Adrenal gland (tissue), 12 donors: ENCODE results near the gene MACROH2A1. TPM values are rescaled to one million over a fixed set of nuclear protein-coding genes. Genes with fewer than 3 reads are reported as not detected.

ENCODE experiments used
- DNase-seq, 7 donors: peaks; one replicate each; pipeline ENCODE4 v3.0.0-alpha.2; 2019 to 2020
- H3K27ac ChIP-seq, 5 donors: fragments of 200-600 bp; sonication (generic) in 4 of 5; 1 replicate in 3 of 5; 2 replicates in 2 of 5; pipeline versions ENCODE4 v1.5.1 to v1.8.0; 2016 to 2020; ENCODE audit warnings: mild to moderate bottlenecking in 1 of 5
- H3K27me3 ChIP-seq: fragments of 200-600 bp; 2 replicates; pipeline ENCODE4 v1.8.0; 2021
- H3K36me3 ChIP-seq, 2 donors: fragments of 200-600 bp; replicated peaks in 1 of 2; 1 replicate in 1 of 2; 2 replicates in 1 of 2; pipeline versions ENCODE4 v1.5.1 to v1.8.0; 2018 to 2022
- H3K4me1 ChIP-seq, 2 donors: fragments of 200-600 bp; replicated peaks in 1 of 2; 1 replicate in 1 of 2; 2 replicates in 1 of 2; pipeline versions ENCODE4 v1.5.1 to v1.8.0; 2018 to 2021
- H3K4me3 ChIP-seq, 4 donors: fragments of 200-600 bp; sonication (generic) in 3 of 4; one replicate each; pipeline ENCODE4 v1.5.1; 2016 to 2018
- H3K9me3 ChIP-seq, 3 donors: fragments of 200-600 bp; sonication (generic) in 1 of 3; replicated peaks in 1 of 3; 1 replicate in 2 of 3; 2 replicates in 1 of 3; pipeline versions ENCODE4 v1.5.1 to v1.8.0; 2016 to 2021
- CTCF ChIP-seq, 6 experiments: fragments of 450-650 bp in 4 of 6; fragments of 200-600 bp in 2 of 6; sonication (generic) in 1 of 6; IDR thresholded peaks; 1 replicate in 5 of 6; 2 replicates in 1 of 6; pipeline versions ENCODE4 v1.5.1 to v1.8.0; 2016 to 2021; ENCODE audit warnings: antibody characterized with exemption in 6 of 6, mild to moderate bottlenecking in 2 of 6, moderate library complexity in 1 of 6
- POLR2A ChIP-seq, 2 donors: fragments of 450-650 bp; IDR thresholded peaks; one replicate each; pipeline ENCODE4 v1.6.1; 2017; ENCODE audit warnings: antibody characterized with exemption in 2 of 2, mild to moderate bottlenecking in 2 of 2, moderate library complexity in 1 of 2
- WGBS, 4 donors: extraction: QIAGEN DNeasy Blood & Tissue Kit in 2 of 4; methylation state at CpG; one replicate each; pipeline versions ENCODE4 v1.1.5 to v1.1.7; 2013 to 2017; 5-methylcytosine and 5-hydroxymethylcytosine counted together
- intact Hi-C, 2 donors: fragments of 100-400 bp; cut with DNase I; formaldehyde crosslinking; loops; one replicate each; pipeline versions ENCODE4 v1.14.1 to v1.15.0; 2022 to 2023
- polyA plus RNA-seq, 3 donors: library from polyadenylated mRNA; stranded (reverse); fragments of 200-250 nt in 2 of 3; fragments of 350-450 nt in 1 of 3; fragmentation: Illumina TruSeq in 1 of 3; extraction: RNeasy Lipid Tissue Mini Kit (QIAGEN cat#74804) in 1 of 3; gene quantifications; one replicate each; pipeline ENCODE4 v1.2.3, GENCODE V29; 2013 to 2014
- total RNA-seq, 9 donors: library from RNA; depleted of rRNA in 4 of 9; stranded (reverse); fragments of >200 nt in 4 of 9; fragments of 120-200 nt in 1 of 9; fragmentation: NEBNext Ultra II Directional in 1 of 9; extraction: Animal tissue kit (Norgen Biotek cat#: 25700) in 1 of 9; gene quantifications; one replicate each; pipeline versions ENCODE4 v1.1.0 to v1.2.4, GENCODE V29; 2013 to 2023
- donor health status: healthy with polysubstance abuse.
- donor health status: Bipolar disorder and iron deficiency.
- donor health status: DM: yes; HTN: yes; CAD: no.
- donor health status: DM: no; HTN: no; CAD: no.
- donor health status: DM: no; HTN: no; CAD: no.
- donor health status: DM: yes; HTN: yes; CAD: no.

MACROH2A1 gene
- total and polyA plus RNA-seq, 12 donors = 77.2 to 241 (median 144) TPM

GRCh38 chr5:135329066-135329912, 69.7 kb downstream of the MACROH2A1 start:
- DNase-seq = no peak
- Histone ChIP-seq H3K27ac (no peak overlapping the region), H3K4me1 (no peaks in the 10 kb centered on the region), H3K27me3 (no peaks in the 10 kb centered on the region), H3K4me3 (no peak overlapping the region), H3K36me3 (no peaks in the 10 kb centered on the region), H3K9me3 (no peaks in the 10 kb centered on the region)
- TF ChIP-seq POLR2A (IDR thresholded peaks at IDR 0.05) (no peak), CTCF (IDR thresholded peaks at IDR 0.05) (no peak)
- intact Hi-C loops = loop anchor here in 1 of 2 donors (10.0 kb wide), 2 partner anchors 134 to 294 kb away; partner anchors contain the start of gene PITX1
- 92 to 96% (median 93%) methylated on average over 15 to 16 of the region's 16 CpGs for WGBS, 4 donors

DNA sequence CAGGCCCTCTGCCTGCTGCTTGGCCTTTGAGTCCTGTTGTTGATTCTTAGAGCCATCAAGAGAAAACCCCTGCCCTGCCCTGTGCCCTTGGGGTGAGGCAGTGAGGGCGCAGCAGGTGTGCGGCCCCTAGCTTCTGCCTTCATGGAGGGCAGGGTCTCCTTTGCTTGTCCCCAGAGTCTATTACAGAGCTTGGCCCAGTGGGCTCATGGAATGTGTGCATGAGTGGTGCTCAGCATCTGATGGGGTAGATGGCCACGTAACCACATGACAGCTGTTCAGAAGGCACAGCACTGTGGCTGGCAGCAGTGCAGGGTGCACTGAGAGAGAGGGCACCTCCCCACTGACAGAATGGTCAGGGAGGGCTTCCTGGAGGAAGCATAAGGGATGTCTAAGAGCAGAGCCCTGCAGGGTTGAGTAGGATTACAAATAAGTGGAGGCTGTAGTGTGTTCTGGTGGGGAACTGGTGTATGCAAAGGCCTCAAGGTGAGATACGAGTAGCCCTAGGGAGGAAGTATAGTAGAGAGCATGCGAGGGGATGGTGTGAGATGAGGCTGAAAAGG, 70.8 kb downstream of the MACROH2A1 start:
- WGBS, 4 donors = 91 to 95% (median 92%) methylated on average over 2 to 5 of the region's 5 CpGs
- Histone ChIP-seq H3K27me3 (no peaks in the 10 kb centered on the region), H3K36me3 (no peaks in the 10 kb centered on the region), H3K4me1 (no peaks in the 10 kb centered on the region), H3K4me3 (no peak overlapping the region), H3K9me3 (no peaks in the 10 kb centered on the region), H3K27ac (no peak overlapping the region)
- no peak for TF ChIP-seq POLR2A (IDR thresholded peaks at IDR 0.05)
- DNase-seq = no peak
- intact Hi-C loops = loop anchor here in 1 of 2 donors (10.0 kb wide), 2 partner anchors 133 to 293 kb away; partner anchors contain the start of gene PITX1

DNA sequence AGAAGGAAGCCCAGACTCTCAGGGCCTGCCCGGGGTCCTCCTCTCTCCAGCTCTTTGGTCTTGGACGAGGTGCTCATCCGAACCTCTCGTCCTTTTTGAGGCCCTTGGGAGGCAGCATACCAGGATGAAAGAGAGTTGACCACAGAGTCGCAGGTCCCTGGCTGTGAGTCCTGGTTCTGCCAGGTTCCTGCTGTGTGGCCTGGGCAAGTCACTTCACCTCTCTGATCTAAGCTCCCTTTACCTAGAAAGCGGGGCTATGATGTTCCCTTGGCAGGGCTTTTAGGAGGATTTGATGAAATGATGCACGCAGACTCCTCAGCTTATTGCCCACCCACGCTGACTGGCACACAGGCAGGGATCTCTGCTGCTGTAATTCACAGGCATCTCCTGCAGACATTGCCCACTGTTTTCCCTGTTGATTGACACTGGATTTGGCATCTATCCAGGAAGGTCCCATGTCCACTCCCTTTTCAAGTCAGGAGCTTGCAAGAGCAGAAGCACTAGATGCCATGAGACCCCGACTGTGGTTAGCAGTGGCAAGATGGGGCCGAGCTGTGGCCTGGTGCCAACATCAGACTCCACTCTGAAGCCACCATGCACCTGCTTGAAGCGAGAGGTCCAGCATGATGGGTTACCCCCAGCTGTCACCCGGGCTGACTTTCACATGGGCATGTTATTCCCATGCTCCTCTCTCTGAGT, 71.5 kb downstream of the MACROH2A1 start:
- TF ChIP-seq POLR2A (IDR thresholded peaks at IDR 0.05) (no peak), CTCF (IDR thresholded peaks at IDR 0.05) (no peak)

GRCh38 chr5:135326296-135327254, 72.5 kb downstream of the MACROH2A1 start:
- TF ChIP-seq CTCF (IDR thresholded peaks at IDR 0.05) = no peak
- TF ChIP-seq POLR2A (IDR thresholded peaks at IDR 0.05) = no peak
- no peaks in the 10 kb centered on the region for H3K36me3 ChIP-seq
- no peaks in the 10 kb centered on the region for H3K4me1 ChIP-seq
- 63 to 80% (median 73%) methylated on average over 24 to 48 of the region's 48 CpGs for WGBS, 4 donors
- no peak for DNase-seq
- no peaks in the 10 kb centered on the region for H3K27me3 ChIP-seq
- H3K4me3 ChIP-seq = no peak overlapping the region
- intact Hi-C loops = loop anchor here in 1 of 2 donors (10.0 kb wide), 2 partner anchors 132 to 292 kb away; partner anchors contain the start of gene PITX1
- H3K27ac ChIP-seq = no peak overlapping the region
- H3K9me3 ChIP-seq = no peaks in the 10 kb centered on the region

More for the DNA sequence above, 71.5 kb downstream of the MACROH2A1 start:
- no peak for DNase-seq
- no peaks in the 10 kb centered on the region for H3K27me3 ChIP-seq
- H3K4me3 ChIP-seq = no peak overlapping the region
- no peaks in the 10 kb centered on the region for H3K36me3 ChIP-seq
- 90 to 92% (median 91%) methylated on average over 10 to 12 of the region's 12 CpGs for WGBS, 4 donors
- no peaks in the 10 kb centered on the region for H3K9me3 ChIP-seq
- H3K27ac ChIP-seq = no peak overlapping the region
- intact Hi-C loops = loop anchor here in 1 of 2 donors (10.0 kb wide), 2 partner anchors 133 to 293 kb away; partner anchors contain the start of gene PITX1
- H3K4me1 ChIP-seq = no peaks in the 10 kb centered on the region
